Endothelial cell of umbilical vein (primary cell): Measurements from ENCODE around the gene LHFPL2.

Experiments used
- EZH2 ChIP-seq: IDR thresholded peaks from 2 replicates; pipeline ENCODE4 v1.6.1; 2012; ENCODE audit warnings: borderline replicate concordance, low read depth, mild to moderate bottlenecking, moderate library complexity, low read length, inconsistent platforms; ENCODE audit not compliant: severe bottlenecking
- POLR2A ChIP-seq: IDR thresholded peaks from 2 replicates; pipeline ENCODE4 v1.6.1; 2012; ENCODE audit warnings: low read depth, mild to moderate bottlenecking, control low read depth, low read length
- POLR2AphosphoS5 ChIP-seq: IDR thresholded peaks from 2 replicates; pipeline ENCODE4 v1.6.1; 2012; ENCODE audit warnings: low read depth, mild to moderate bottlenecking, control low read depth, low read length, moderate library complexity; ENCODE audit not compliant: insufficient read depth
- TF ChIP-seq, protein P1 (sequence below), 2 donors: IDR thresholded peaks; 1 replicate in 1 of 2; 2 replicates in 1 of 2; pipeline ENCODE4 v1.5.1; 2011; ENCODE audit warnings: low read length in 2 of 2, mild to moderate bottlenecking in 2 of 2, moderate library complexity in 2 of 2, control low read depth in 1 of 2, inconsistent platforms in 1 of 2, low read depth in 1 of 2; ENCODE audit not compliant: insufficient read depth in 1 of 2; ENCODE audit errors: extremely low read depth in 1 of 2

DNA sequence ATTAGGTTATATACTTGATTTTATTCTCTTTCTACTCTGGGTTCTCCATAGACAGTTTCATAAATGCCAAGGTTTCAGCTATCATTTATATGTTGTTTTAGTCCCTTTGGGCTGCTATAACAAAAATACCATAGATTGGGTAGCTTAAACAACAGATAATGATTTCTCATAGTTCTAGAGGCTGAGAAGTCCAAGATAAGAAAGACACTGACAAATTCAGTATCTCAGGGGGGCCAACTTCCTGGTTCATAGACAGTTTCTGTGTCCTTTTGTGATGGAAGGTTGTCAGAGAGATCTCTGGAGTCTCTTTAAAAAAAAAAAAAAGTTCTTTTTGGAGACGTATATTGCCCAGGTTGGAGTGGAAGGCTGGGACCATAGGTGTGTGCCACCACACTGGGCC lies 174.8 kb downstream of the LHFPL2 start:
- TF ChIP-seq EZH2, result no peak
- TF ChIP-seq, protein P1, sequence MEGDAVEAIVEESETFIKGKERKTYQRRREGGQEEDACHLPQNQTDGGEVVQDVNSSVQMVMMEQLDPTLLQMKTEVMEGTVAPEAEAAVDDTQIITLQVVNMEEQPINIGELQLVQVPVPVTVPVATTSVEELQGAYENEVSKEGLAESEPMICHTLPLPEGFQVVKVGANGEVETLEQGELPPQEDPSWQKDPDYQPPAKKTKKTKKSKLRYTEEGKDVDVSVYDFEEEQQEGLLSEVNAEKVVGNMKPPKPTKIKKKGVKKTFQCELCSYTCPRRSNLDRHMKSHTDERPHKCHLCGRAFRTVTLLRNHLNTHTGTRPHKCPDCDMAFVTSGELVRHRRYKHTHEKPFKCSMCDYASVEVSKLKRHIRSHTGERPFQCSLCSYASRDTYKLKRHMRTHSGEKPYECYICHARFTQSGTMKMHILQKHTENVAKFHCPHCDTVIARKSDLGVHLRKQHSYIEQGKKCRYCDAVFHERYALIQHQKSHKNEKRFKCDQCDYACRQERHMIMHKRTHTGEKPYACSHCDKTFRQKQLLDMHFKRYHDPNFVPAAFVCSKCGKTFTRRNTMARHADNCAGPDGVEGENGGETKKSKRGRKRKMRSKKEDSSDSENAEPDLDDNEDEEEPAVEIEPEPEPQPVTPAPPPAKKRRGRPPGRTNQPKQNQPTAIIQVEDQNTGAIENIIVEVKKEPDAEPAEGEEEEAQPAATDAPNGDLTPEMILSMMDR (IDR thresholded peaks at IDR 0.05; ENCODE audit: extremely low read depth in 1 of 2, insufficient read depth in 1 of 2, low read depth in 1 of 2, low read length in 2 of 2), result no peak
- no peak for TF ChIP-seq POLR2AphosphoS5
- TF ChIP-seq POLR2A, result no peak
